GM23338 (cell line): Measurements from ENCODE around the gene TIMM44.

Experiments
- CREB1 ChIP-seq: fragments of 250-450 bp; sonication (Bioruptor Pico); IDR thresholded peaks from 2 replicates; pipeline ENCODE4 v1.5.0; 2020; ENCODE audit warnings: low read depth, mild to moderate bottlenecking, moderate library complexity
- ETS1 ChIP-seq: IDR thresholded peaks from 2 replicates; pipeline ENCODE4 v1.6.1; 2016; ENCODE audit warnings: antibody characterized with exemption
- EZH2 ChIP-seq: fragments of 200-600 bp; sonication (generic); IDR thresholded peaks from one replicate; pipeline ENCODE4 v1.8.0; 2017; ENCODE audit warnings: antibody characterized with exemption, mild to moderate bottlenecking, low read depth; ENCODE audit not compliant: unreplicated experiment
- EZH2phosphoT487 ChIP-seq: fragments of 200-600 bp; sonication (generic); IDR thresholded peaks from one replicate; pipeline ENCODE4 v1.8.1; 2018; ENCODE audit warnings: antibody characterized with exemption; ENCODE audit not compliant: unreplicated experiment
- JUNB ChIP-seq: IDR thresholded peaks from one replicate; pipeline ENCODE4 v1.6.1; 2016; ENCODE audit warnings: antibody characterized with exemption; ENCODE audit not compliant: unreplicated experiment
- NANOG ChIP-seq: IDR thresholded peaks from 2 replicates; pipeline ENCODE4 v1.6.1; 2016; ENCODE audit warnings: antibody characterized with exemption, borderline replicate concordance
- POLR2AphosphoS5 ChIP-seq: IDR thresholded peaks from 2 replicates; pipeline ENCODE4 v1.6.1; 2016; ENCODE audit warnings: antibody characterized with exemption, low read depth
- STAT1 ChIP-seq: IDR thresholded peaks from one replicate; pipeline ENCODE4 v1.6.1; 2016; ENCODE audit warnings: antibody characterized with exemption; ENCODE audit not compliant: unreplicated experiment
- TF ChIP-seq, protein P1 (sequence below), 2 experiments: fragments of 200-600 bp in 1 of 2; sonication (generic) in 1 of 2; conservative IDR thresholded peaks; 2 replicates each; pipeline versions ENCODE4 v1.5.1 to v1.6.1; 2016 to 2017; ENCODE audit warnings: antibody characterized with exemption in 2 of 2, low read depth in 2 of 2, mild to moderate bottlenecking in 2 of 2, moderate library complexity in 1 of 2
- TF ChIP-seq, protein P2 (sequence below): IDR thresholded peaks from one replicate; pipeline ENCODE4 v1.6.1; 2018; ENCODE audit warnings: antibody characterized with exemption; ENCODE audit not compliant: unreplicated experiment

GRCh38 chr19:7982651-7983099, 39.2 kb upstream of the TIMM44 start:
- TF ChIP-seq, protein P1, sequence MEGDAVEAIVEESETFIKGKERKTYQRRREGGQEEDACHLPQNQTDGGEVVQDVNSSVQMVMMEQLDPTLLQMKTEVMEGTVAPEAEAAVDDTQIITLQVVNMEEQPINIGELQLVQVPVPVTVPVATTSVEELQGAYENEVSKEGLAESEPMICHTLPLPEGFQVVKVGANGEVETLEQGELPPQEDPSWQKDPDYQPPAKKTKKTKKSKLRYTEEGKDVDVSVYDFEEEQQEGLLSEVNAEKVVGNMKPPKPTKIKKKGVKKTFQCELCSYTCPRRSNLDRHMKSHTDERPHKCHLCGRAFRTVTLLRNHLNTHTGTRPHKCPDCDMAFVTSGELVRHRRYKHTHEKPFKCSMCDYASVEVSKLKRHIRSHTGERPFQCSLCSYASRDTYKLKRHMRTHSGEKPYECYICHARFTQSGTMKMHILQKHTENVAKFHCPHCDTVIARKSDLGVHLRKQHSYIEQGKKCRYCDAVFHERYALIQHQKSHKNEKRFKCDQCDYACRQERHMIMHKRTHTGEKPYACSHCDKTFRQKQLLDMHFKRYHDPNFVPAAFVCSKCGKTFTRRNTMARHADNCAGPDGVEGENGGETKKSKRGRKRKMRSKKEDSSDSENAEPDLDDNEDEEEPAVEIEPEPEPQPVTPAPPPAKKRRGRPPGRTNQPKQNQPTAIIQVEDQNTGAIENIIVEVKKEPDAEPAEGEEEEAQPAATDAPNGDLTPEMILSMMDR (conservative IDR thresholded peaks at IDR 0.05; ENCODE audit: low read depth in 2 of 2), result no peak
- TF ChIP-seq POLR2AphosphoS5 (no peak), EZH2phosphoT487 (no peak), EZH2 (no peak), ETS1 (no peak), STAT1 (no peak), JUNB (no peak), CREB1 (no peak), NANOG (no peak)
- TF ChIP-seq, protein P2, sequence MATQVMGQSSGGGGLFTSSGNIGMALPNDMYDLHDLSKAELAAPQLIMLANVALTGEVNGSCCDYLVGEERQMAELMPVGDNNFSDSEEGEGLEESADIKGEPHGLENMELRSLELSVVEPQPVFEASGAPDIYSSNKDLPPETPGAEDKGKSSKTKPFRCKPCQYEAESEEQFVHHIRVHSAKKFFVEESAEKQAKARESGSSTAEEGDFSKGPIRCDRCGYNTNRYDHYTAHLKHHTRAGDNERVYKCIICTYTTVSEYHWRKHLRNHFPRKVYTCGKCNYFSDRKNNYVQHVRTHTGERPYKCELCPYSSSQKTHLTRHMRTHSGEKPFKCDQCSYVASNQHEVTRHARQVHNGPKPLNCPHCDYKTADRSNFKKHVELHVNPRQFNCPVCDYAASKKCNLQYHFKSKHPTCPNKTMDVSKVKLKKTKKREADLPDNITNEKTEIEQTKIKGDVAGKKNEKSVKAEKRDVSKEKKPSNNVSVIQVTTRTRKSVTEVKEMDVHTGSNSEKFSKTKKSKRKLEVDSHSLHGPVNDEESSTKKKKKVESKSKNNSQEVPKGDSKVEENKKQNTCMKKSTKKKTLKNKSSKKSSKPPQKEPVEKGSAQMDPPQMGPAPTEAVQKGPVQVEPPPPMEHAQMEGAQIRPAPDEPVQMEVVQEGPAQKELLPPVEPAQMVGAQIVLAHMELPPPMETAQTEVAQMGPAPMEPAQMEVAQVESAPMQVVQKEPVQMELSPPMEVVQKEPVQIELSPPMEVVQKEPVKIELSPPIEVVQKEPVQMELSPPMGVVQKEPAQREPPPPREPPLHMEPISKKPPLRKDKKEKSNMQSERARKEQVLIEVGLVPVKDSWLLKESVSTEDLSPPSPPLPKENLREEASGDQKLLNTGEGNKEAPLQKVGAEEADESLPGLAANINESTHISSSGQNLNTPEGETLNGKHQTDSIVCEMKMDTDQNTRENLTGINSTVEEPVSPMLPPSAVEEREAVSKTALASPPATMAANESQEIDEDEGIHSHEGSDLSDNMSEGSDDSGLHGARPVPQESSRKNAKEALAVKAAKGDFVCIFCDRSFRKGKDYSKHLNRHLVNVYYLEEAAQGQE, result no peak
